GM23248 (cell line): ENCODE measurements around the gene GNB1.

ENCODE experiments used
- EZH2 ChIP-seq: fragments of 200-600 bp; sonication (generic); IDR thresholded peaks from 2 replicates; pipeline ENCODE4 v1.6.1; 2018; ENCODE audit warnings: antibody characterized with exemption, mild to moderate bottlenecking; ENCODE audit not compliant: insufficient read depth, poor library complexity, severe bottlenecking
- EZH2phosphoT487 ChIP-seq: fragments of 200-600 bp; sonication (generic); IDR thresholded peaks from 2 replicates; pipeline ENCODE4 v1.6.1; 2018; ENCODE audit warnings: antibody characterized with exemption, moderate library complexity, mild to moderate bottlenecking, low read depth; ENCODE audit not compliant: insufficient read depth

DNA sequence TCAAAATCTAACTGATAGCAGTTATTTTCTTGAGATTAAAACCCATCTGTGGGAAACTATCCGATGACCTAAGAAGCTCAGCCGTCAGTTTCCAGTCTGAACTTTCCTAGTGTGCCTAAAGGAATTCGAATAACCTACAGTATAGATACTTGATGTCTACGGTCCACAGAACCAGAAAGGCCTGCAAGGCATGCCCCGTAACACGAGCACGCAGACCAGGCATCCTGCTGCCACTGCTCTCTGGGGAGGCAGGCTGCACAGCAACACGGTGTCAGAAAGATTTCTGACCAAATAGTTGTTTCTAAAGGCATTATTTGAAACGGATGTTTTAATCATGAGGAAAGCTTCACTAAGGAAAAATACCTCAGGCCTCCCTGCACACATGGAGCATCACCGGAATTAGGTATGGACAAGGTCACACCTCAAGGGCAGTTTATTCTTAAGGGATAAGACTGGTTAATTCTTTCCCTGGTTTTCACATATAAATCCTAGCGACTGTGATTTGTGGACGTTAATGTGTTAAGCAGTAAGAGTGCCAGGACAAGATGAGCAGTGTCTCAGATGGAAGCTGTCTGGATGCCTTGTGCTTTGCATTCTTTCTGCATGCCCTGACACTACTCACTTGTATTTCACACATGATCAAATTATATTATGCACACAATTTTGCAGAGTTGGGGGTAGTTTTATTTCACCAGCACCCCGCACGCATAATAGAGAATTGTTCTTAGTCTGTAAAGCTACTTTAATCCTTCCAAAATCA, 63.6 kb downstream of the GNB1 start:
- TF ChIP-seq EZH2 (no peak), EZH2phosphoT487 (no peak)
